Mesodermal cell (in vitro differentiated cells): Measurements from ENCODE around the gene HTR2C.

ENCODE experiments used
- H3K27ac ChIP-seq: 2 replicates; pipeline ENCODE4 v1.7.0; 2013; ENCODE audit warnings: mild to moderate bottlenecking, low read depth, low read length, moderate library complexity; ENCODE audit not compliant: severe bottlenecking
- H3K36me3 ChIP-seq: 2 replicates; pipeline ENCODE4 v1.7.1; 2013; ENCODE audit warnings: mild to moderate bottlenecking, low read length, moderate library complexity; ENCODE audit not compliant: control insufficient read depth, insufficient read depth
- H3K4me1 ChIP-seq: one replicate; pipeline ENCODE4 v1.7.1; 2013; ENCODE audit warnings: mild to moderate bottlenecking, low read length; ENCODE audit not compliant: insufficient read depth, control insufficient read depth, poor library complexity, severe bottlenecking
- H3K4me3 ChIP-seq: 2 replicates; pipeline ENCODE4 v1.7.0; 2013; ENCODE audit warnings: low read length, control low read depth, mild to moderate bottlenecking; ENCODE audit not compliant: insufficient read depth, poor library complexity, severe bottlenecking; ENCODE audit errors: extremely low read depth
- H3K9me3 ChIP-seq: 2 replicates; pipeline ENCODE4 v1.7.1; 2013; ENCODE audit warnings: mild to moderate bottlenecking, low read length, moderate library complexity; ENCODE audit not compliant: control insufficient read depth
- WGBS, 2 experiments: methylation state at CpG; one replicate each; pipeline ENCODE4 v1.1.5; 2013; ENCODE audit warnings: missing lambda C conversion rate in 2 of 2; ENCODE audit not compliant: insufficient coverage in 2 of 2; 5-methylcytosine and 5-hydroxymethylcytosine counted together

Gene HTR2C

DNA sequence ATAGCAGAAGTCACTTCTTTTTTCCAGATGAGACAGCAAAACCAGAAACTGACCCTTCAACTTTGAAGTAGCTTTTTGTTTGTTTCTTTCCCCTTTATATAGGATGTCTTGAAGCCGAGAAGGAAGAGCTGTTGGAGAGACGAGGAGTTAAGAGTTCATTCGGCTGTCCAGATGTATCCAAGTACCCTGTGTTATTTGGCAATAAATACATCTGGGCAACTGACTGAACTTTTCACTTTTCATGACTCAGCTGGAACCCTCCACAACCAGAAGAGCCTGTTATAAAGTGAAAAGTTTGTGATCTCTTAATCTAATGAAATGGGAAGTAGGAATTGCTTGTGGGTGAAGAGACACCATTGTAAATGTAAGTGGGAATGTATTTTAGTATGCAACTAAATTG, 131.2 kb downstream of the HTR2C start:
- Histone ChIP-seq H3K4me1 (no peaks in the 10 kb centered on the region), H3K4me3 (no peak overlapping the region), H3K36me3 (no peaks in the 10 kb centered on the region), H3K27ac (no peak overlapping the region), H3K9me3 (no peaks in the 10 kb centered on the region)
- no CpG with 5 or more reads among the region's 3 CpGs for WGBS, 2 experiments

DNA sequence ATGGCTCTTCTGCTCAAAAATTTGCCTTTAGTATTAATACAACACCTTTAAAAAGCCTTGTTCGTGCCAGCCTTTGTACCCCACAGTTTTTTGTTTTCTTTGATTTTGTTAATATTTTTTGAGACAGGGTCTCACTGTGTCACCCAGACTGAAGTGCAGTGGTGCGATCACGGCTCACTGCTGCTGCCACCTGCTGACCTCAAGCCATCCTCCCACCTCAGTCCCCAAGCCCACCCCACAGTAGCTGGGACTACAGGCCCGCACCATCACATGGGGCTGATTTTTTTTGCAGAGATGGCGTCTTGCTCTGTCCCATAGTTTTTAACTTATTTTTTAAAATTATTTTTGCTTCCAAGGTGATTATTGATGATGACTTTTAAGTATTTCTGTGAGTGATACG, 134.0 kb downstream of the HTR2C start:
- Histone ChIP-seq H3K9me3 (no peaks in the 10 kb centered on the region), H3K4me3 (no peak overlapping the region), H3K27ac (no peak overlapping the region), H3K36me3 (no peaks in the 10 kb centered on the region), H3K4me1 (no peaks in the 10 kb centered on the region)
- no CpG with 5 or more reads among the region's 6 CpGs for WGBS, 2 experiments

GRCh38 chrX:114766541-114766940, 182.7 kb downstream of the HTR2C start:
- no peaks in the 10 kb centered on the region for H3K36me3 ChIP-seq
- no CpG with 5 or more reads among the region's 1 CpG for WGBS, 2 experiments
- no peaks in the 10 kb centered on the region for H3K9me3 ChIP-seq
- H3K4me1 ChIP-seq: no peaks in the 10 kb centered on the region
- H3K4me3 ChIP-seq: no peak overlapping the region
- H3K27ac ChIP-seq: no peak overlapping the region

DNA sequence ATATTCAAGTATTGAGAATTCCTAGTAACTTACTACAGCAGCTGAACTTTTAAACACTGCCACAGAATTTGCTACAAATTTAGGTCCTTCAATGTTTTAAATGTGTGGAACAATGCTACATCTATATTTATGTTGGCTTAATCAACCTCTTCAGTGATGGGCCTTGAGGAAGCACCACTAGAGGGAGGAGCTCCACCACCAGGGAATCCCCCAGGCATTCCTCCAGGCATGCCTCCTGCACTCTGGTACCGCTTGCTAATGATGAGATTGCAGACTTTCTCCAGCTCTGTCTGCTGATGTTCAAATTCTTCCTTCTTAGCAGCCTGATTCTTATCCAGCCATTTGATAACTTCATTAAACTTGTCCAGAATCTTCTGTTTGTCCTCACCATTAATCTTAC, 190.8 kb downstream of the HTR2C start:
- H3K36me3 ChIP-seq: no peaks in the 10 kb centered on the region
- H3K4me1 ChIP-seq: no peaks in the 10 kb centered on the region
- no peaks in the 10 kb centered on the region for H3K9me3 ChIP-seq
- no peak overlapping the region for H3K4me3 ChIP-seq
- no peak overlapping the region for H3K27ac ChIP-seq
- WGBS, 2 experiments: 71% methylated on average over 1 of the region's 1 CpG; no CpG with 5 or more reads in 1 of the 2 experiments

GRCh38 chrX:114782925-114783324, 199.0 kb downstream of the HTR2C start:
- Histone ChIP-seq H3K9me3 (no peaks in the 10 kb centered on the region), H3K4me1 (no peaks in the 10 kb centered on the region), H3K27ac (no peak overlapping the region), H3K4me3 (no peak overlapping the region), H3K36me3 (no peaks in the 10 kb centered on the region)
- WGBS, 2 experiments: no CpG with 5 or more reads among the region's 1 CpG

GRCh38 chrX:114787061-114787460, 203.2 kb downstream of the HTR2C start:
- Histone ChIP-seq H3K9me3 (no peaks in the 10 kb centered on the region), H3K27ac (no peak overlapping the region), H3K4me1 (no peaks in the 10 kb centered on the region), H3K4me3 (no peak overlapping the region), H3K36me3 (no peaks in the 10 kb centered on the region)
- WGBS, 2 experiments: 90% methylated on average over 2 of the region's 3 CpGs; no CpG with 5 or more reads in 1 of the 2 experiments

DNA sequence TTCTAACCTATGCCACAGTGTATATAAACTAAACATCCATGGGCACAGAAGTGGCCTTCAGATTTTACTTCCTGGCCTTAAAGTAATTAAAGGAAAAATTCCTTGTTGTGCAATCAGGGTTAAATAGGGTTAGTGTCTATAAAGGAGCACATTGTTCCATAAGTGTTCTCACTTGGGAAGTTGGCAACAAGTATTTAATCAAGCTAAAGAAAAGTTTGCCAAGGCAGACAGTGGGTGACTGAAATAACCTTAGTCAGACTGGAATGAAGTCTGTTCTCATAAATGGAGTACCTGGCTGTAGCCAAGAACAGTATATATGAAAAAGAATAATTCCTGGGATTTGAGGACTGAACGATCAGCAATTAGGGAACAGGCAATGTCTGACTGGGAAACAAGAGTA, 213.6 kb downstream of the HTR2C start:
- no CpG with 5 or more reads among the region's 1 CpG for WGBS, 2 experiments
- no peaks in the 10 kb centered on the region for H3K4me1 ChIP-seq
- no peaks in the 10 kb centered on the region for H3K9me3 ChIP-seq
- H3K27ac ChIP-seq: no peak overlapping the region
- no peaks in the 10 kb centered on the region for H3K36me3 ChIP-seq
- no peak overlapping the region for H3K4me3 ChIP-seq

DNA sequence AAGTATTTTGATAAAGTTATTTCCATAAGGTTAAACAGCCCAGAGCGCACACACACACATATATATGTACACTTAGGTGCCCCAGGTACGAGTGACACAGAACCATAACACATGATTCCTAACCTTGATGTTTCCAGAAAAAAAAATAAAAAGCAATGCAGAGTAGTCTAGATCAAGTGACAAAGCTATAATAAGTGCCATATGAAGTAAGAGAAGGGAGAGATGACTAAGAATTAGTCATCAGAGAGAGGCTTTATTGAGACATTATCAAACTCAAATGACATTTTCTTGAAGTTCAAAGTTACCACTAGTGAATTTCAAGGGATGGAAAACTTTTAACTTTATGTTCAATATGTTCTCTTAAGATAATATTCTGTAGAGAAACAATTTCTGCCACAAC, 215.0 kb downstream of the HTR2C start:
- H3K4me1 ChIP-seq: no peaks in the 10 kb centered on the region
- H3K27ac ChIP-seq: no peak overlapping the region
- no peak overlapping the region for H3K4me3 ChIP-seq
- no peaks in the 10 kb centered on the region for H3K9me3 ChIP-seq
- H3K36me3 ChIP-seq: no peaks in the 10 kb centered on the region
- WGBS, 2 experiments: no CpG with 5 or more reads among the region's 2 CpGs

GRCh38 chrX:114800719-114801118, 216.8 kb downstream of the HTR2C start:
- no peaks in the 10 kb centered on the region for H3K9me3 ChIP-seq
- H3K27ac ChIP-seq: no peak overlapping the region
- no peak overlapping the region for H3K4me3 ChIP-seq
- WGBS, 2 experiments: no CpG with 5 or more reads among the region's 4 CpGs
- H3K36me3 ChIP-seq: no peaks in the 10 kb centered on the region
- H3K4me1 ChIP-seq: no peaks in the 10 kb centered on the region

DNA sequence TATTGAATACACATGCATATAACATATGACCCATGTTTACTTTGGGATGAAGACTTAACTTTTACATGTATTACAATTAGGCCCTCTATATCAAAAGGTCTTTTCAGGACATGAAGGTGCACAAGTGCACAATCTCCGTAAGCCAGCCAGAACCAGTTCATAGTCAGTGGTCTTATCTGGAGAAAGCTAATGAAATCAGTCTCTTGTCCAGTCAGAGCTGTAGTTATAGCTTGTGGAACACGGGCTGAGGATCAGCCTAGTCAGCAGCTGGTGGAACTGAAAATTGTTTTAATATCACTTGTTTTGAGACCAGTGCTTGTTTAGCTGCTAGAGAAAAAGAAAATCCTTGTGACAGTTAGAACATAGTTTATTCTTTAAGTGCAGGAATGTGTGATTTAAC, 235.6 kb downstream of the HTR2C start:
- WGBS, 2 experiments: 71% methylated on average over 1 of the region's 2 CpGs; no CpG with 5 or more reads in 1 of the 2 experiments
- Histone ChIP-seq H3K4me3 (no peak overlapping the region), H3K4me1 (no peaks in the 10 kb centered on the region), H3K27ac (no peak overlapping the region), H3K9me3 (no peaks in the 10 kb centered on the region), H3K36me3 (no peaks in the 10 kb centered on the region)

DNA sequence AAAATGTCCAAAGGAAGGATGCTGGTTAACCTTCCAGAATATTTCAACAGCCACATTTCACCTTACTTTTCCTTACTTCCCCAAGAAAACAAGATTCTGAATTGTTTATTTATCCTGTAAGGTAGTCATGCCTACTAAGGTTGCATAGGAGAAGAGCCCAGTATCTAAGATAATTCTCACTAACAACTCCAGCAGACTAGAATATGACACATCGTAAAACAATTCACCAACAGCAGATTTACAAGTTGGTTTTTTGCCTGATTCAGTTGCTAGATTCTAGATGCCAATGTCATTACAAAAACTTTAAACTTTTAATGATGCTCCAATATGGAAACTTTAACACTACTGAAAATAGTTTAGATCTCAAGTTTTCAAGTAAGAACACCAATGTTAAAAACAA, 257.2 kb downstream of the HTR2C start:
- Histone ChIP-seq H3K36me3 (no peaks in the 10 kb centered on the region), H3K4me3 (no peak overlapping the region), H3K9me3 (no peaks in the 10 kb centered on the region), H3K4me1 (no peaks in the 10 kb centered on the region), H3K27ac (no peak overlapping the region)
- WGBS, 2 experiments: no CpG with 5 or more reads among the region's 1 CpG

GRCh38 chrX:114842181-114842580, 258.3 kb downstream of the HTR2C start:
- Histone ChIP-seq H3K4me1 (no peaks in the 10 kb centered on the region), H3K4me3 (no peak overlapping the region), H3K36me3 (no peaks in the 10 kb centered on the region), H3K27ac (peak overlapping the region; percentile 8), H3K9me3 (no peaks in the 10 kb centered on the region)
- no CpG with 5 or more reads among the region's 1 CpG for WGBS, 2 experiments
